AG04449 (cell line): ENCODE results near the gene MTRF1.

Experiments
- CTCF ChIA-PET: fragments of 350-600 bp; formaldehyde crosslinking; extraction: SDS; loops from one replicate; lab custom pipeline; 2021; ENCODE audit warnings: antibody characterized with exemption; lab: Yijun Ruan, JAX
- POLR2A ChIA-PET: fragments of 400-600, 350-600 bp; formaldehyde crosslinking; extraction: SDS; loops from one replicate; lab custom pipeline; 2020; ENCODE audit warnings: antibody characterized with exemption, inconsistent platforms; lab: Yijun Ruan, JAX
- DNase-seq: peaks from one replicate; pipeline ENCODE4 v3.0.0-alpha.2; 2010; ENCODE audit warnings: low read depth, low spot score
- H3K4me3 ChIP-seq: 2 replicates; pipeline ENCODE4 v1.5.1; 2011; ENCODE audit warnings: low read depth, mild to moderate bottlenecking, control low read depth, low read length
- CTCF ChIP-seq: IDR thresholded peaks from one replicate; pipeline ENCODE4 v1.5.1; 2011; ENCODE audit warnings: mild to moderate bottlenecking, moderate library complexity, low read length, control low read depth, inconsistent platforms; ENCODE audit not compliant: insufficient read depth; ENCODE audit errors: missing control alignments

The MTRF1 gene

DNA sequence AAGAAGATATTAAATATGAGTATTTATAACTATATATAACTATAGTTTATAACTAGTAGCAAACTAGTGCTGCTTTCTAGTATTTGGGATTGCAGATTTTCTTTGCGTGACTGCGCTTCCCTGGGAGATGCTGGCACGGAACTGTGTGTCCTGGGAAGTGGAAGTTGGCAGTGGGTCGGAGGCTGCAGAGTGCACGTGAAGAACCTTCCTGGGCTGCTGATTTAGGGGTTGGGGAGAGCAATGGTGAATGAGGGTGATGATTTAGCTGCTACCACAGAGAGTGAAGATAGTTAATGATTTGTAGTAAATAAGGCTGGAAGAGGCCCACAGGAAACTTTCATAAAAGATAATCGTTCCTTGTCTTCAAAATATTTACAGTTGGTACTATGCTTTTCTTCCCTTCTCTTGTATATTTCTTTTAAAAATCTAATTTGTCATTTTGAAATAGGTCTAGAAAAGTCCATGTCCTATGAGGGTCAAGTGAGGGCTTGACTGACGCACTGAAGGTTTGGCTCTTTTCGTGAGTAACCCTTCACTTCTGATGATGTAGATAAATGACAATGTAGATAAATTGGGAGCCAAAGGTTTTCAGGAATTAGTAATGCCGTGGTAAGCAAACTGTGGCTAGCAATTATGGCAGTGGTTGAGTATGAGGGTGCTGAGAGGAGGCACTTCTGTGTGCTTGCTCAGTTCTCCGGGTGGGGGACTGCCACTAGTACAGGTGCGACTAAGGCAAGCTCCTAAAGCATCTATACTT is 44.7 kb upstream of the MTRF1 start:
- TF ChIP-seq CTCF: no peak
- ChIA-PET CTCF (no interaction called here), POLR2A (no interaction called here)
- no peak for DNase-seq
- no peak overlapping the region for H3K4me3 ChIP-seq

DNA sequence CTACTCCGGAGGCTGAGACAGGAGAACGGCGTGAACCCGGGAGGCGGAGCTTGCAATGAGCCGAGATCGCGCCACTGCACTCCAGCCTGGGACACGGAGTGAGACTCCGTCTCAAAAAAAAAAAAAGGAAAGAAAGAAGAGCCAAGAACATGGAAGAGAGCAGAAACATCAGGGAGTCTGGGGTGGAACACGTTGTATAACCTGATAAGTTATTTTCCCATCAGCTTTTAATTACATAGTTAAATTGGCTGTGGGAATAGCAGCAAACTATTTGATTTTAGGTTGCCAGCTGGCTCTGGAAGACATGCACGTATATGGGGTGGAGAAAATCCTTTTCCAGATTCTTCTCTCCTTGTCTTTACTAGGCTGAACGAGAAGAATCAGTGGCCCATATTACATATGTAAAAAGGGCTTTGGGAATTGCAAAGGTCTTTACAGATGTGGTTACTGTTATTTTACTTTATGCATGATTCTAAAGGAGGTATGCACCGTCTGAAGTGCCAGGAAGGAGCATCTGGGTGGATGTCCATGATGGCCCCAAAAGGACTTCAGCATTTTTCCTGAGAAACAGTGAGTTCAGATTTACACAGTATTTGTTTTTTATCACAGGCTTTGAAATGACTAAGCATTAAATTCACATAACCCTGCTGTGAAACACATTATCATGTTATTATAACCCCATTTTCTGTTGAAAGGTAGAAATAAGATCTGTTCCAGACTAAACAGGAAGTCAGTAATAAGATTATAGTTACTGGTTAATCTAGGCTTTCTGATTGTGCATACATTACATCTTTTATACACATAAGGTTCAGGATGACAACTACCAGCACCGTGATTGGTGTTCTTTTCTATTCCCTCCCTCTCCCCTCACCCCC is 43.1 kb upstream of the MTRF1 start:
- DNase-seq: no peak
- no peak overlapping the region for H3K4me3 ChIP-seq
- POLR2A ChIA-PET: interaction anchor here (0.7 kb wide), 1 partner anchor 20 kb away, joined by 5 read pairs; no protein-coding TSS in a partner anchor

DNA sequence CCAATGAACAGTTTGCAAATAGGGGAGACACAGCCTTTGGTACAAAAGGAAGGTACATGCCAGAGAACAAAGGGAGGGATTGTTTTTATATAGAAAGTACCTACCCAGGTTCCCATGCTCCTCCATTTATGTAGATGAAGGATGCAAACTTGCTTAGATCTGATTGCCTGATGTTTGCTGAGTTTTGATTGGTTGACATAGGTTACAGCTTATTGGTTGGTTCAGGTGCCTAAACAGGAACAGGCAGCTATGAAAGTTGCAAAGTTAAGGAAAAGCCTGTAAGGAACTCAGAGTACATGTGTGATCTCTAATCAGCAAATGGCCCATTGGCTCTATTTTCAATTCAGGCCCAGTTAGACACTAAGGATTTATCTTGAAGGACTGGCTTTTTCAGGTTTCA is 41.2 kb upstream of the MTRF1 start:
- CTCF ChIA-PET: interaction anchor here (1.6 kb wide), 1 partner anchor 14 kb away, joined by 7 read pairs; no protein-coding TSS in a partner anchor
- TF ChIP-seq CTCF: no peak
- H3K4me3 ChIP-seq: no peak overlapping the region
- POLR2A ChIA-PET: interaction anchor here (0.7 kb wide), 1 partner anchor 34 kb away, joined by 3 read pairs; no protein-coding TSS in a partner anchor
- no peak for DNase-seq

More for the DNA sequence above, 43.1 kb upstream of the MTRF1 start:
- TF ChIP-seq CTCF: no peak
- CTCF ChIA-PET: no interaction called here

DNA sequence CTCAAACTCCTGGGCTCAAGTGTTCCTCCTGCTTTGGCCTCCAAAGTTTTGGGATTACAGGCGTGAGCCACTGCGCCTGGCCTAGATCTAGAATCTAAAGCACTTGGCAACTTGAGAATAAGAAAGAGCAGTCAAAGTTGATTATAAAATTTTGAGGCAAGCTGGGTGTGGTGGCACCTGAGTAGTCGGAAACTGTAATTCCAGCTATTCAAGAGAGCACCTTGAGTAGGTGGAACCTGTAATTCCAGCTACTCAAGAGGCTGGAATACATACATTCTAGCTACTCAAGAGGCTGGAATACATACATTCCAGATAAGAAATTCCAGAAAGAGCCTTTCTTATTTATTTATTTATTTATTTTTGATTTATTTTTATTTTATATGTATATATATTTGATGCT is 39.4 kb upstream of the MTRF1 start:
- no peak for DNase-seq
- POLR2A ChIA-PET: no interaction called here
- CTCF ChIA-PET: no interaction called here
- no peak for TF ChIP-seq CTCF
- H3K4me3 ChIP-seq: no peak overlapping the region

- POLR2A ChIA-PET: no interaction called here
- no peak overlapping the region for H3K4me3 ChIP-seq
- CTCF ChIA-PET: no interaction called here
- no peak for TF ChIP-seq CTCF
- no peak for DNase-seq
Measured at GRCh38 chr13:41299316-41300094, 36.1 kb upstream of the MTRF1 start.
